ENCODE data around the gene RRP1B. TPM values are rescaled to one million over a fixed set of nuclear protein-coding genes. Genes with fewer than 3 reads are reported as not detected.

Gene RRP1B
- total and polyA plus RNA-seq, 9 of the 15 experiments (the other 6 are each of a cell fraction or from before 2014, with no cell fraction given), result 6.8 to 66.6 (median 41.9) TPM

GRCh38 chr21:43646550-43647260 lies 12.7 kb upstream of the RRP1B start (continued):
- no peak for TF ChIP-seq ZBTB34 (CRISPR knock-in tag; IDR thresholded peaks at IDR 0.05)
- no peak for TF ChIP-seq NR2F6 (CRISPR knock-in tag; IDR thresholded peaks at IDR 0.05)
- TF ChIP-seq RFX1 (IDR thresholded peaks at IDR 0.05), result no peak
- TF ChIP-seq SNRNP70 (optimal IDR thresholded peaks at IDR 0.05; ENCODE audit: low read depth, low read length), result no peak
- peak; percentile 79 for TF ChIP-seq CC2D1A (IDR thresholded peaks at IDR 0.05)
- no peak for TF ChIP-seq ZBTB40 (IDR thresholded peaks at IDR 0.05)
- TF ChIP-seq ZBTB40 (CRISPR knock-in tag; IDR thresholded peaks at IDR 0.05), result no peak
- TF ChIP-seq BCOR (IDR thresholded peaks at IDR 0.05), result peak; percentile 38; the same call in 1 of the 2 replicates
- TF ChIP-seq FOXJ3 (CRISPR knock-in tag; IDR thresholded peaks at IDR 0.05), result no peak
- no peak for TF ChIP-seq ZBTB8A (IDR thresholded peaks at IDR 0.05; ENCODE audit: partially characterized antibody)
- no peak for TF ChIP-seq DMBX1 (CRISPR knock-in tag; IDR thresholded peaks at IDR 0.05; ENCODE audit: borderline replicate concordance)
- peak; percentile 98 to 99 for TF ChIP-seq RAD21 (CRISPR knock-in tag; conservative IDR thresholded peaks at IDR 0.05 in 1 of 2, IDR thresholded peaks at IDR 0.05 in 1 of 2)
- TF ChIP-seq USF1 (CRISPR knock-in tag; IDR thresholded peaks at IDR 0.05), result no peak
- no peak for TF ChIP-seq MLLT1 (IDR thresholded peaks at IDR 0.05)
- peak; percentile 41 for TF ChIP-seq TAL1 (IDR thresholded peaks at IDR 0.05)

Measured in K562 (cell line).